Breast epithelium (tissue), 4 donors: ENCODE measurements around the gene NCS1. TPM values are rescaled to one million over a fixed set of nuclear protein-coding genes. Genes with fewer than 3 reads are reported as not detected.

ENCODE experiments used
- DNase-seq, 2 donors: peaks; one replicate each; pipeline ENCODE4 v3.0.0-alpha.2; 2019; ENCODE audit warnings: low spot score in 2 of 2
- H3K27ac ChIP-seq, 2 donors: fragments of 200-600 bp; sonication (generic) in 1 of 2; one replicate each; pipeline ENCODE4 v1.5.1; 2016 to 2019; ENCODE audit warnings: mild to moderate bottlenecking in 1 of 2
- H3K27me3 ChIP-seq, 2 donors: fragments of 200-600 bp; sonication (generic) in 1 of 2; one replicate each; pipeline versions ENCODE4 v1.5.1 to v1.6.0; 2017 to 2019; ENCODE audit warnings: control low read depth in 1 of 2, mild to moderate bottlenecking in 1 of 2
- H3K36me3 ChIP-seq: fragments of 200-600 bp; one replicate; pipeline ENCODE4 v1.5.1; 2019
- H3K4me1 ChIP-seq, 2 donors: fragments of 200-600 bp; sonication (generic); one replicate each; pipeline ENCODE4 v1.5.1; 2016 to 2019; ENCODE audit warnings: control low read depth in 1 of 2
- H3K4me3 ChIP-seq, 3 donors: fragments of 200-600 bp; sonication (generic); 1 replicate in 2 of 3; 2 replicates in 1 of 3; pipeline ENCODE4 v1.5.1; 2016 to 2019; ENCODE audit warnings: mild to moderate bottlenecking in 3 of 3, moderate library complexity in 2 of 3
- H3K9me3 ChIP-seq, 2 donors: fragments of 200-600 bp; sonication (generic) in 1 of 2; one replicate each; pipeline ENCODE4 v1.5.1; 2016 to 2019; ENCODE audit warnings: control low read depth in 1 of 2
- POLR2A ChIP-seq: fragments of 450-650 bp; IDR thresholded peaks from one replicate; pipeline ENCODE4 v1.6.1; 2016; ENCODE audit warnings: antibody characterized with exemption, mild to moderate bottlenecking, moderate library complexity
- POLR2AphosphoS5 ChIP-seq, 3 donors: sonication (generic); formaldehyde crosslinking; IDR thresholded peaks; one replicate each; pipeline ENCODE4 v1.6.1; 2017; ENCODE audit warnings: antibody characterized with exemption in 3 of 3
- intact Hi-C: fragments of 100-400 bp; cut with DNase I; formaldehyde crosslinking; loops from one replicate; pipeline ENCODE4 v1.15.1; 2023; ENCODE audit warnings: low total_unique reads
- total RNA-seq, 3 donors: library from RNA; depleted of rRNA; stranded (reverse); fragments of >200 nt; gene quantifications; one replicate each; pipeline ENCODE4 v1.1.0, GENCODE V29; 2016
- TF ChIP-seq, protein P1 (sequence below), 3 donors: fragments of 450-650 bp; IDR thresholded peaks; one replicate each; pipeline ENCODE4 v1.5.1; 2016 to 2017; ENCODE audit warnings: antibody characterized with exemption in 3 of 3, mild to moderate bottlenecking in 3 of 3, moderate library complexity in 3 of 3

Gene NCS1
- total RNA-seq, 3 donors from 2014 or later = 3.2 to 3.9 (median 3.4) TPM

GRCh38 chr9:130174025-130174424 is 1.8 kb downstream of the NCS1 start:
- Histone ChIP-seq H3K4me1 (no peaks in the 10 kb centered on the region), H3K36me3 (no peaks in the 10 kb centered on the region), H3K27ac (no peak overlapping the region), H3K4me3 (no peak overlapping the region), H3K9me3 (no peaks in the 10 kb centered on the region), H3K27me3 (no peaks in the 10 kb centered on the region)
- DNase-seq = no peak
- intact Hi-C loops = no loop called here
- TF ChIP-seq POLR2A = no peak
- TF ChIP-seq POLR2AphosphoS5 (IDR thresholded peaks at IDR 0.05) = no peak
- TF ChIP-seq, protein P1, sequence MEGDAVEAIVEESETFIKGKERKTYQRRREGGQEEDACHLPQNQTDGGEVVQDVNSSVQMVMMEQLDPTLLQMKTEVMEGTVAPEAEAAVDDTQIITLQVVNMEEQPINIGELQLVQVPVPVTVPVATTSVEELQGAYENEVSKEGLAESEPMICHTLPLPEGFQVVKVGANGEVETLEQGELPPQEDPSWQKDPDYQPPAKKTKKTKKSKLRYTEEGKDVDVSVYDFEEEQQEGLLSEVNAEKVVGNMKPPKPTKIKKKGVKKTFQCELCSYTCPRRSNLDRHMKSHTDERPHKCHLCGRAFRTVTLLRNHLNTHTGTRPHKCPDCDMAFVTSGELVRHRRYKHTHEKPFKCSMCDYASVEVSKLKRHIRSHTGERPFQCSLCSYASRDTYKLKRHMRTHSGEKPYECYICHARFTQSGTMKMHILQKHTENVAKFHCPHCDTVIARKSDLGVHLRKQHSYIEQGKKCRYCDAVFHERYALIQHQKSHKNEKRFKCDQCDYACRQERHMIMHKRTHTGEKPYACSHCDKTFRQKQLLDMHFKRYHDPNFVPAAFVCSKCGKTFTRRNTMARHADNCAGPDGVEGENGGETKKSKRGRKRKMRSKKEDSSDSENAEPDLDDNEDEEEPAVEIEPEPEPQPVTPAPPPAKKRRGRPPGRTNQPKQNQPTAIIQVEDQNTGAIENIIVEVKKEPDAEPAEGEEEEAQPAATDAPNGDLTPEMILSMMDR (IDR thresholded peaks at IDR 0.05) = no peak

DNA sequence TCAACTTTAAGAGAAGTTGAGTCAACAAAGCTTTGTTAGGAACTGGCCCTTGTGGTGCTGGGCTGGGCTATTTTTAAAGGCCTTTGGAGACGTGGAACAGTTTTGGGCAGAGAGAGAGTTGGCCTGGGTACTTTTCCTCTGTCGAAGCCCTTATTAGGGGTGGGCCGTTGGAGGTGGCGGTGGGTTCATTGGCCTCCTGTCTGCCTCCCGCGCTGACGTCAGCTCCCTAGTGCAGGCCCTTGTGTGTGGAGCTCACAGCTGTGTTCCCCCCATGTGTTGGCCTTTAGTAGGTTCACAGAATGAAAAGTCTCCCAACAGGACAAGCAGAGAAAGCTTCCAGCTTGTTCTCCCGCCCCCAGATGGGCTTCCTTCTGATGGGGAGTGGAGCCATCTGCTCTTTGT is 2.7 kb downstream of the NCS1 start:
- H3K9me3 ChIP-seq = no peaks in the 10 kb centered on the region
- no peak for DNase-seq
- no peaks in the 10 kb centered on the region for H3K36me3 ChIP-seq
- no peaks in the 10 kb centered on the region for H3K27me3 ChIP-seq
- H3K27ac ChIP-seq = no peak overlapping the region
- H3K4me1 ChIP-seq = no peaks in the 10 kb centered on the region
- no peak overlapping the region for H3K4me3 ChIP-seq
- TF ChIP-seq POLR2A = no peak
- no peak for TF ChIP-seq POLR2AphosphoS5 (IDR thresholded peaks at IDR 0.05)
- TF ChIP-seq, protein P1 (IDR thresholded peaks at IDR 0.05) = no peak
- intact Hi-C loops = no loop called here

GRCh38 chr9:130175355-130175754 is 3.2 kb downstream of the NCS1 start:
- Histone ChIP-seq H3K27ac (no peak overlapping the region), H3K27me3 (no peaks in the 10 kb centered on the region), H3K4me3 (no peak overlapping the region), H3K9me3 (no peaks in the 10 kb centered on the region), H3K4me1 (no peaks in the 10 kb centered on the region), H3K36me3 (no peaks in the 10 kb centered on the region)
- intact Hi-C loops = no loop called here
- TF ChIP-seq POLR2A (no peak), POLR2AphosphoS5 (IDR thresholded peaks at IDR 0.05) (no peak)
- TF ChIP-seq, protein P1 (IDR thresholded peaks at IDR 0.05) = no peak
- DNase-seq = no peak

- intact Hi-C loops = no loop called here
- no peak overlapping the region for H3K4me3 ChIP-seq
- no peak for TF ChIP-seq POLR2AphosphoS5 (IDR thresholded peaks at IDR 0.05)
- DNase-seq = no peak
- H3K9me3 ChIP-seq = no peaks in the 10 kb centered on the region
- no peaks in the 10 kb centered on the region for H3K27me3 ChIP-seq
- no peaks in the 10 kb centered on the region for H3K4me1 ChIP-seq
- H3K36me3 ChIP-seq = no peaks in the 10 kb centered on the region
- no peak overlapping the region for H3K27ac ChIP-seq
Measured at GRCh38 chr9:130176760-130177159, 4.6 kb downstream of the NCS1 start.

GRCh38 chr9:130177898-130178805 is 5.9 kb downstream of the NCS1 start:
- no peak for TF ChIP-seq POLR2AphosphoS5 (IDR thresholded peaks at IDR 0.05)
- TF ChIP-seq, protein P1 (IDR thresholded peaks at IDR 0.05) = no peak
- no peak for TF ChIP-seq POLR2A
- H3K4me3 ChIP-seq = no peak overlapping the region
- intact Hi-C loops = no loop called here
- H3K27me3 ChIP-seq = no peaks in the 10 kb centered on the region
- H3K36me3 ChIP-seq = no peaks in the 10 kb centered on the region
- no peaks in the 10 kb centered on the region for H3K4me1 ChIP-seq
- H3K27ac ChIP-seq = no peak overlapping the region
- no peaks in the 10 kb centered on the region for H3K9me3 ChIP-seq
- no peak for DNase-seq
